Endothelial cell of umbilical vein (primary cell): ENCODE data around the gene LOXL4. TPM values are rescaled to one million over a fixed set of nuclear protein-coding genes. Genes with fewer than 3 reads are reported as not detected.

Source experiments
- BruUV-seq: library from RNA; stranded (reverse); fragments of 400-500 nt; replicated peaks from 2 replicates; lab custom pipeline; 2021; lab: Mats Ljungman, UMichigan
- CTCF ChIA-PET: fragments of 300-600, 350-600 bp; sonication (Branson Sonifier 250); formaldehyde crosslinking; loops from one replicate; lab custom pipeline; 2021; ENCODE audit warnings: antibody characterized with exemption, inconsistent platforms; lab: Charles Lee
- POLR2A ChIA-PET: fragments of 300-600, 350-600 bp; sonication (Branson Sonifier 250); formaldehyde crosslinking; loops from one replicate; lab custom pipeline; 2021; ENCODE audit warnings: antibody characterized with exemption, inconsistent platforms; lab: Charles Lee
- DNase-seq: peaks from one replicate; pipeline ENCODE4 v3.0.0-alpha.2; 2011; ENCODE audit warnings: low read depth, low spot score
- FAIRE-seq: peaks from 2 replicates; lab custom pipeline; 2011; peaks lifted over from hg19 to GRCh38; lab: Jason Lieb, UNC
- H2AFZ ChIP-seq: 2 replicates; pipeline ENCODE4 v1.6.0; 2012; ENCODE audit warnings: low read depth, low read length, control low read depth, inconsistent platforms
- H3K27ac ChIP-seq: 2 replicates; pipeline ENCODE4 v1.5.1; 2011; ENCODE audit warnings: low read depth, mild to moderate bottlenecking, control low read depth, low read length, moderate library complexity; ENCODE audit not compliant: insufficient read depth
- H3K27me3 ChIP-seq, 2 experiments: 2 replicates each; pipeline versions ENCODE4 v1.6.0 to v1.6.1; 2011; ENCODE audit warnings: low read length in 2 of 2, mixed read lengths in 1 of 2; ENCODE audit not compliant: control insufficient read depth in 2 of 2, insufficient read depth in 2 of 2
- H3K36me3 ChIP-seq, 2 experiments: 2 replicates in 1 of 2; 3 replicates in 1 of 2; pipeline ENCODE4 v1.5.1; 2011; ENCODE audit warnings: low read length in 2 of 2, mild to moderate bottlenecking in 1 of 2, moderate library complexity in 1 of 2; ENCODE audit not compliant: control insufficient read depth in 2 of 2, insufficient read depth in 2 of 2; ENCODE audit errors: extremely low read depth in 1 of 2
- H3K4me1 ChIP-seq: 3 replicates; pipeline ENCODE4 v1.5.1; 2011; ENCODE audit warnings: mild to moderate bottlenecking, low read length; ENCODE audit not compliant: control insufficient read depth, insufficient read depth; ENCODE audit errors: extremely low read depth
- H3K4me2 ChIP-seq: 2 replicates; pipeline ENCODE4 v1.6.1; 2011; ENCODE audit warnings: low read length, control low read depth, mixed read lengths; ENCODE audit not compliant: insufficient read depth
- H3K4me3 ChIP-seq, 3 experiments: fragments of 200-600 bp in 1 of 3; sonication (generic), shearing (Covaris generic) in 1 of 3; replicated peaks in 1 of 3; 2 replicates each; pipeline ENCODE4 v1.5.1; 2011 to 2016; ENCODE audit warnings: control low read depth in 3 of 3, low read length in 3 of 3, mild to moderate bottlenecking in 2 of 3, inconsistent platforms in 1 of 3, low read depth in 1 of 3, moderate library complexity in 1 of 3; ENCODE audit not compliant: insufficient read depth in 1 of 3
- H3K79me2 ChIP-seq: 2 replicates; pipeline ENCODE4 v1.6.0; 2012; ENCODE audit warnings: low read length, inconsistent platforms; ENCODE audit not compliant: control insufficient read depth, insufficient read depth
- H3K9ac ChIP-seq: replicated peaks from 2 replicates; pipeline ENCODE3; 2011; ENCODE audit warnings: low read length, control low read depth; ENCODE audit not compliant: insufficient read depth; ENCODE audit errors: extremely low read depth
- H3K9me1 ChIP-seq: replicated peaks from 3 replicates; pipeline ENCODE4 v1.6.0; 2011; ENCODE audit warnings: mild to moderate bottlenecking, low read length; ENCODE audit not compliant: control insufficient read depth, insufficient read depth; ENCODE audit errors: extremely low read depth
- H3K9me3 ChIP-seq: replicated peaks from 2 replicates; pipeline ENCODE4 v1.5.1; 2012; ENCODE audit warnings: low read length, inconsistent platforms; ENCODE audit not compliant: control insufficient read depth, insufficient read depth
- H4K20me1 ChIP-seq: replicated peaks from 2 replicates; pipeline ENCODE3; 2011; ENCODE audit warnings: mild to moderate bottlenecking, low read length; ENCODE audit not compliant: control insufficient read depth, insufficient read depth; ENCODE audit errors: extremely low read depth
- EZH2 ChIP-seq: IDR thresholded peaks from 2 replicates; pipeline ENCODE4 v1.6.1; 2012; ENCODE audit warnings: borderline replicate concordance, low read depth, mild to moderate bottlenecking, moderate library complexity, low read length, inconsistent platforms; ENCODE audit not compliant: severe bottlenecking
- FOS ChIP-seq: IDR thresholded peaks from 2 replicates; pipeline ENCODE4 v1.6.1; 2011; ENCODE audit warnings: mild to moderate bottlenecking, low read length, moderate library complexity, borderline replicate concordance; ENCODE audit not compliant: insufficient read depth
- GATA2 ChIP-seq: IDR thresholded peaks from 2 replicates; pipeline ENCODE4 v1.7.0; 2011; ENCODE audit warnings: low read depth, mild to moderate bottlenecking, moderate library complexity, mixed read lengths, low read length; ENCODE audit not compliant: insufficient read length, insufficient read depth
- JUN ChIP-seq: IDR thresholded peaks from 2 replicates; pipeline ENCODE4 v1.6.1; 2011; ENCODE audit warnings: borderline replicate concordance, low read depth; ENCODE audit not compliant: insufficient read length, insufficient read depth
- MAX ChIP-seq: IDR thresholded peaks from 2 replicates; pipeline ENCODE4 v1.6.1; 2011; ENCODE audit not compliant: insufficient read depth, insufficient read length
- MYC ChIP-seq: IDR thresholded peaks from one replicate; pipeline ENCODE4 v1.6.1; 2011; ENCODE audit warnings: mild to moderate bottlenecking, low read depth, low read length
- POLR2A ChIP-seq: IDR thresholded peaks from 2 replicates; pipeline ENCODE4 v1.6.1; 2012; ENCODE audit warnings: low read depth, mild to moderate bottlenecking, control low read depth, low read length
- POLR2AphosphoS5 ChIP-seq: IDR thresholded peaks from 2 replicates; pipeline ENCODE4 v1.6.1; 2012; ENCODE audit warnings: low read depth, mild to moderate bottlenecking, control low read depth, low read length, moderate library complexity; ENCODE audit not compliant: insufficient read depth
- dilution Hi-C: fragments of 300-500 bp; cut with MboI; formaldehyde crosslinking; loops from one replicate; pipeline ENCODE4 v1.15.0; 2019; ENCODE audit warnings: low sequenced_read_pairs; ENCODE audit not compliant: extremely low pct_ligation_motif_present
- intact Hi-C: fragments of 100-400 bp; cut with micrococcal nuclease; formaldehyde crosslinking; loops from one replicate; pipeline ENCODE4 v1.10.0; 2022
- polyA plus RNA-seq, 4 experiments: library from polyadenylated mRNA; depleted of rRNA in 3 of 4; stranded (reverse) in 3 of 4; unstranded in 1 of 4; fragments of >200 nt; gene quantifications; 2 replicates each; pipeline versions ENCODE4 v1.2.1 to v1.2.3, GENCODE V29; 2011 to 2012; ENCODE audit warnings: missing spikeins in 1 of 4
- total RNA-seq: library from RNA; stranded (reverse); gene quantifications from 2 replicates; pipeline ENCODE4 v1.2.3, GENCODE V29; 2021
- TF ChIP-seq, protein P1 (sequence below), 2 donors: IDR thresholded peaks; 1 replicate in 1 of 2; 2 replicates in 1 of 2; pipeline ENCODE4 v1.5.1; 2011; ENCODE audit warnings: low read length in 2 of 2, mild to moderate bottlenecking in 2 of 2, moderate library complexity in 2 of 2, control low read depth in 1 of 2, inconsistent platforms in 1 of 2, low read depth in 1 of 2; ENCODE audit not compliant: insufficient read depth in 1 of 2; ENCODE audit errors: extremely low read depth in 1 of 2

LOXL4 gene
- total and polyA plus RNA-seq, 2 donors (not counting 3 experiments of a cell fraction or from before 2014, with no cell fraction given): 1.4 to 1.9 TPM

DNA sequence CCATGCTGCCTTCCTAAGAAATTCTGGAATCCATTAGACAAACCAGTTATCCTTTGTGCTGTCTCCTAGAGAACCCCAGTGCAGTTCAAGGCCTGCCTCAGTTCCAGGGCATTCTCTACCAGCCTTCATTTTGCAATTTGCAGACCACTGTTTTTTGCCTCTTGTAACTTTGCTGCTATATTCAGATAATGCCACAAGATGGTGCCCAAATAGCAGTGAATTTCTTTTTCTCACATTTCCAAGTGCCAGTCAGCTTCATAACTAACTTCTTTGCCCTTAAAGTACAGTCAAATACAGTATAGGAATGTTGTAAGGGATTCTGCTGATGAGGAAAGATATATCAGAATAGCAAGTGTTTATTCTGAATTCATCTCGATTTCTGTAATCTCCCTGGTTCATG, 25.2 kb downstream of the LOXL4 start:
- H3K36me3 ChIP-seq: peaks cover 2 to 6% of the 10 kb centered on the region in 2 experiments

DNA sequence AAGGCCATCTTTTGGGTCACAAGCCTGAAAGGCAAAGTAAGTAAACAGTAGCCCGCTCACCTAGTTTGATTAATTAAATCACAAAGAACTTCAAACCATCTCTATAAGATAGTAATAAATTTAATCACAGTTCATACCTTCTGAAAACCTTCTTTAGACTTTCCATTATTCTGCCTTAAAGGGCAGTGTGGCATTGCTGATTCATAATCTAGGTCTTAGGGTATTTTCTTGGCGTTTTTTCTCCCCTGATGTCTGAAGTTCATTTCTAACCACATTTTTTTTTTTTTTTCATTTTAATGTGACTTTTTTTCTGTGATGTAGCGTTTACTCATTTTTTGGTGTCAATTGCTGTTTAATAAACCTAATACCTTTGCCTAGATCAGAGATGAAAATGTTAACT, 27.5 kb downstream of the LOXL4 start:
- Histone ChIP-seq H3K36me3 (peaks cover 4 to 6% of the 10 kb centered on the region in 2 experiments), H4K20me1 (no peaks in the 10 kb centered on the region), H3K9me3 (no peaks in the 10 kb centered on the region), H3K27ac (no peak overlapping the region), H3K9ac (no peak overlapping the region), H3K27me3 (no peaks in the 10 kb centered on the region), H3K4me2 (no peak overlapping the region), H2AFZ (no peak overlapping the region), H3K4me3 (no peak overlapping the region), H3K79me2 (no peaks in the 10 kb centered on the region), H3K9me1 (no peaks in the 10 kb centered on the region), H3K4me1 (no peaks in the 10 kb centered on the region)
- FAIRE-seq (no peak), DNase-seq (no peak)
- no TSS peak for BruUV-seq
- TF ChIP-seq MAX (no peak), EZH2 (no peak), GATA2 (no peak), FOS (no peak), MYC (no peak), JUN (no peak), POLR2A (no peak), POLR2AphosphoS5 (no peak)
- TF ChIP-seq, protein P1, sequence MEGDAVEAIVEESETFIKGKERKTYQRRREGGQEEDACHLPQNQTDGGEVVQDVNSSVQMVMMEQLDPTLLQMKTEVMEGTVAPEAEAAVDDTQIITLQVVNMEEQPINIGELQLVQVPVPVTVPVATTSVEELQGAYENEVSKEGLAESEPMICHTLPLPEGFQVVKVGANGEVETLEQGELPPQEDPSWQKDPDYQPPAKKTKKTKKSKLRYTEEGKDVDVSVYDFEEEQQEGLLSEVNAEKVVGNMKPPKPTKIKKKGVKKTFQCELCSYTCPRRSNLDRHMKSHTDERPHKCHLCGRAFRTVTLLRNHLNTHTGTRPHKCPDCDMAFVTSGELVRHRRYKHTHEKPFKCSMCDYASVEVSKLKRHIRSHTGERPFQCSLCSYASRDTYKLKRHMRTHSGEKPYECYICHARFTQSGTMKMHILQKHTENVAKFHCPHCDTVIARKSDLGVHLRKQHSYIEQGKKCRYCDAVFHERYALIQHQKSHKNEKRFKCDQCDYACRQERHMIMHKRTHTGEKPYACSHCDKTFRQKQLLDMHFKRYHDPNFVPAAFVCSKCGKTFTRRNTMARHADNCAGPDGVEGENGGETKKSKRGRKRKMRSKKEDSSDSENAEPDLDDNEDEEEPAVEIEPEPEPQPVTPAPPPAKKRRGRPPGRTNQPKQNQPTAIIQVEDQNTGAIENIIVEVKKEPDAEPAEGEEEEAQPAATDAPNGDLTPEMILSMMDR (IDR thresholded peaks at IDR 0.05; ENCODE audit: extremely low read depth in 1 of 2, insufficient read depth in 1 of 2, low read depth in 1 of 2, low read length in 2 of 2): no peak
- intact Hi-C loops: no loop called here
- dilution Hi-C loops: no loop called here
- POLR2A ChIA-PET: no interaction called here
- CTCF ChIA-PET: interaction anchor here (4.3 kb wide), 1 partner anchor 69 kb away, joined by 68 read pairs; no protein-coding TSS in a partner anchor

More for the DNA sequence above, 25.2 kb downstream of the LOXL4 start:
- no peak overlapping the region for H2AFZ ChIP-seq
- no peaks in the 10 kb centered on the region for H3K27me3 ChIP-seq
- FAIRE-seq: peak; percentile 80
- H3K4me2 ChIP-seq: no peak overlapping the region
- H3K9ac ChIP-seq: no peak overlapping the region
- no peaks in the 10 kb centered on the region for H3K4me1 ChIP-seq
- CTCF ChIA-PET: interaction anchor here (0.6 to 4.3 kb wide), 11 partner anchors 23 to 1034 kb away, joined by 3 to 68 read pairs (median 3); partner anchors contain the start of genes LOXL4 and PYROXD2
- H4K20me1 ChIP-seq: no peaks in the 10 kb centered on the region
- H3K4me3 ChIP-seq: no peak overlapping the region
- dilution Hi-C loops (no loop called here), intact Hi-C loops (loop anchor here (1.0 kb wide), 1 partner anchor 66 kb away; no protein-coding TSS in a partner anchor)
- DNase-seq: peak; percentile 48
- H3K9me1 ChIP-seq: no peaks in the 10 kb centered on the region
- POLR2A ChIA-PET: no interaction called here
- BruUV-seq: no TSS peak
- TF ChIP-seq, protein P1 (IDR thresholded peaks at IDR 0.05; ENCODE audit: extremely low read depth in 1 of 2, insufficient read depth in 1 of 2, low read depth in 1 of 2, low read length in 2 of 2): peak; percentile 29 to 39
- no peak for TF ChIP-seq GATA2
- no peaks in the 10 kb centered on the region for H3K79me2 ChIP-seq
- no peak overlapping the region for H3K27ac ChIP-seq
- H3K9me3 ChIP-seq: no peaks in the 10 kb centered on the region
